IMR-90 (cell line): Measurements from ENCODE around the gene HDAC6. TPM values are rescaled to one million over a fixed set of nuclear protein-coding genes. Genes with fewer than 3 reads are reported as not detected.

ENCODE experiments used
- ATAC-seq: fragments of 200-7000 bp; cut with Tn5 transposase; 2 replicates; pipeline ENCODE4 v1.9.1; 2020; ENCODE audit warnings: low read depth, mild to moderate bottlenecking, moderate library complexity
- BruUV-seq: library from RNA; stranded (reverse); fragments of 400-500 nt; replicated peaks from 2 replicates; lab custom pipeline; 2021; lab: Mats Ljungman, UMichigan
- CTCF ChIA-PET: fragments of 300-600 bp; formaldehyde crosslinking; extraction: SDS; loops from one replicate; lab custom pipeline; 2021; ENCODE audit warnings: antibody characterized with exemption; lab: Yijun Ruan, JAX
- POLR2A ChIA-PET: fragments of 300-600 bp; sonication (Branson Sonifier 250); formaldehyde crosslinking; loops from one replicate; lab custom pipeline; 2022; ENCODE audit warnings: antibody characterized with exemption; ENCODE audit not compliant: unreplicated experiment; lab: Charles Lee
- DNase-seq: peaks from one replicate; pipeline ENCODE4 v3.0.0; 2013
- H2AFZ ChIP-seq: replicated peaks from 2 replicates; pipeline ENCODE3; 2013; ENCODE audit warnings: low read length, mild to moderate bottlenecking; ENCODE audit not compliant: poor library complexity
- H2AK5ac ChIP-seq: 2 replicates; pipeline ENCODE4 v1.6.1; 2013; ENCODE audit warnings: low read depth, low read length, inconsistent platforms
- H2AK9ac ChIP-seq: replicated peaks from 2 replicates; pipeline ENCODE3; 2013; ENCODE audit warnings: mild to moderate bottlenecking, low read depth, low read length, moderate library complexity; ENCODE audit not compliant: poor library complexity
- H2BK120ac ChIP-seq: 2 replicates; pipeline ENCODE4 v1.6.1; 2013; ENCODE audit warnings: low read depth, low read length, inconsistent platforms
- H2BK15ac ChIP-seq: 3 replicates; pipeline ENCODE4 v1.6.1; 2013; ENCODE audit warnings: low read depth, low read length, inconsistent platforms
- H2BK20ac ChIP-seq: 2 replicates; pipeline ENCODE4 v1.6.1; 2013; ENCODE audit warnings: low read depth, mild to moderate bottlenecking, inconsistent platforms, low read length, moderate library complexity
- H2BK5ac ChIP-seq: 2 replicates; pipeline ENCODE4 v1.6.1; 2013; ENCODE audit warnings: mild to moderate bottlenecking, low read depth, low read length, inconsistent platforms; ENCODE audit not compliant: poor library complexity, severe bottlenecking
- H3K14ac ChIP-seq: replicated peaks from 2 replicates; pipeline ENCODE4 v1.6.1; 2013; ENCODE audit warnings: low read depth, low read length, inconsistent platforms
- H3K18ac ChIP-seq: 2 replicates; pipeline ENCODE4 v1.6.1; 2013; ENCODE audit warnings: low read depth, low read length, control low read depth
- H3K23ac ChIP-seq: 2 replicates; pipeline ENCODE4 v1.6.1; 2013; ENCODE audit warnings: low read depth, low read length, inconsistent platforms
- H3K27ac ChIP-seq: 2 replicates; pipeline ENCODE4 v1.5.1; 2013; ENCODE audit warnings: mild to moderate bottlenecking, control low read depth, low read length; ENCODE audit not compliant: insufficient read depth
- H3K27me3 ChIP-seq: 2 replicates; pipeline ENCODE4 v1.6.1; 2013; ENCODE audit warnings: low read length; ENCODE audit not compliant: control insufficient read depth, insufficient read depth
- H3K36me3 ChIP-seq: 2 replicates; pipeline ENCODE4 v1.6.1; 2013; ENCODE audit warnings: low read length, mixed read lengths; ENCODE audit not compliant: control insufficient read depth, insufficient read depth
- H3K4ac ChIP-seq: 2 replicates; pipeline ENCODE4 v1.6.1; 2013; ENCODE audit warnings: low read depth, low read length, inconsistent platforms
- H3K4me1 ChIP-seq: 2 replicates; pipeline ENCODE4 v1.6.1; 2013; ENCODE audit warnings: low read length, mixed read lengths; ENCODE audit not compliant: control insufficient read depth, insufficient read depth
- H3K4me2 ChIP-seq: 2 replicates; pipeline ENCODE4 v1.6.1; 2013; ENCODE audit warnings: low read depth, mild to moderate bottlenecking, control low read depth, low read length, moderate library complexity
- H3K4me3 ChIP-seq: 2 replicates; pipeline ENCODE4 v1.5.1; 2013; ENCODE audit warnings: low read depth, mild to moderate bottlenecking, control low read depth, low read length, moderate library complexity; ENCODE audit not compliant: insufficient read depth
- H3K56ac ChIP-seq: 2 replicates; pipeline ENCODE4 v1.6.1; 2013; ENCODE audit warnings: low read length, inconsistent platforms; ENCODE audit not compliant: insufficient read depth; ENCODE audit errors: extremely low read depth
- H3K79me1 ChIP-seq, 2 experiments: 2 replicates each; pipeline ENCODE4 v1.6.1; 2013; ENCODE audit warnings: low read length in 2 of 2, inconsistent platforms in 1 of 2, low read depth in 1 of 2
- H3K9ac ChIP-seq: 2 replicates; pipeline ENCODE4 v1.6.1; 2013; ENCODE audit warnings: low read depth, low read length, control low read depth
- H3K9me1 ChIP-seq: 2 replicates; pipeline ENCODE4 v1.6.1; 2013; ENCODE audit warnings: low read length, inconsistent platforms; ENCODE audit not compliant: insufficient read depth
- H3K9me3 ChIP-seq: 2 replicates; pipeline ENCODE4 v1.6.1; 2013; ENCODE audit warnings: low read length; ENCODE audit not compliant: control insufficient read depth, insufficient read depth
- H4K20me1 ChIP-seq: 2 replicates; pipeline ENCODE4 v1.6.1; 2013; ENCODE audit warnings: low read length, inconsistent platforms; ENCODE audit not compliant: insufficient read depth
- H4K5ac ChIP-seq: 2 replicates; pipeline ENCODE4 v1.6.1; 2013; ENCODE audit warnings: mild to moderate bottlenecking, low read depth, low read length, control low read depth
- H4K8ac ChIP-seq, 2 experiments: 2 replicates each; pipeline ENCODE4 v1.6.1; 2013; ENCODE audit warnings: low read depth in 2 of 2, low read length in 2 of 2, control low read depth in 1 of 2, inconsistent platforms in 1 of 2
- H4K91ac ChIP-seq: 2 replicates; pipeline ENCODE4 v1.6.1; 2013; ENCODE audit warnings: low read depth, low read length, inconsistent platforms; ENCODE audit not compliant: insufficient read depth
- BHLHE40 ChIP-seq: fragments of 150-350 bp; IDR thresholded peaks from 2 replicates; pipeline ENCODE4 v1.6.1; 2016; ENCODE audit warnings: mild to moderate bottlenecking, low read depth, low read length
- CEBPB ChIP-seq: IDR thresholded peaks from 2 replicates; pipeline ENCODE4 v1.6.1; 2012; ENCODE audit warnings: low read depth, low read length, improper control_type of control experiment
- CHD1 ChIP-seq: IDR thresholded peaks from 2 replicates; pipeline ENCODE4 v1.6.1; 2012; ENCODE audit warnings: low read depth, low read length, improper control_type of control experiment
- CTCF ChIP-seq: conservative IDR thresholded peaks from 2 replicates; pipeline ENCODE4 v1.5.1; 2012; ENCODE audit warnings: mild to moderate bottlenecking, low read depth, low read length, improper control_type of control experiment
- ELK1 ChIP-seq: fragments of 150-350 bp; IDR thresholded peaks from 2 replicates; pipeline ENCODE4 v1.6.1; 2016; ENCODE audit warnings: low read depth, mild to moderate bottlenecking, low read length, moderate library complexity, borderline replicate concordance
- FOS ChIP-seq: fragments of 150-350 bp; IDR thresholded peaks from 2 replicates; pipeline ENCODE4 v1.6.1; 2016; ENCODE audit warnings: low read depth, low read length
- MAZ ChIP-seq: IDR thresholded peaks from 2 replicates; pipeline ENCODE4 v1.6.1; 2012; ENCODE audit warnings: low read depth, mild to moderate bottlenecking, low read length, improper control_type of control experiment, moderate library complexity, borderline replicate concordance
- MXI1 ChIP-seq: IDR thresholded peaks from 2 replicates; pipeline ENCODE4 v1.6.1; 2012; ENCODE audit warnings: low read depth, mild to moderate bottlenecking, low read length, moderate library complexity, borderline replicate concordance
- NFE2L2 ChIP-seq: fragments of 150-350 bp; IDR thresholded peaks from 2 replicates; pipeline ENCODE4 v1.6.1; 2016; ENCODE audit warnings: low read depth, mild to moderate bottlenecking, low read length
- POLR2A ChIP-seq: IDR thresholded peaks from 2 replicates; pipeline ENCODE4 v1.6.1; 2012; ENCODE audit warnings: mild to moderate bottlenecking, low read depth, low read length
- RAD21 ChIP-seq: IDR thresholded peaks from 2 replicates; pipeline ENCODE4 v1.6.1; 2012; ENCODE audit warnings: low read length, improper control_type of control experiment
- RFX5 ChIP-seq: IDR thresholded peaks from 2 replicates; pipeline ENCODE4 v1.8.0; 2012; ENCODE audit warnings: low read depth, mild to moderate bottlenecking, low read length, moderate library complexity
- SMC3 ChIP-seq: fragments of 150-350 bp; IDR thresholded peaks from 2 replicates; pipeline ENCODE4 v1.6.1; 2016; ENCODE audit warnings: low read depth, mild to moderate bottlenecking, antibody characterized with exemption, low read length, moderate library complexity
- WGBS, 2 experiments: methylation state at CpG; one replicate each; pipeline versions ENCODE4 v1.1.5 to v1.1.7; 2013; ENCODE audit warnings: missing lambda C conversion rate in 2 of 2; ENCODE audit not compliant: insufficient read length in 1 of 2; ENCODE audit errors: extremely low coverage in 2 of 2; 5-methylcytosine and 5-hydroxymethylcytosine counted together
- dilution Hi-C: fragments of 300-500 bp; cut with HindIII; formaldehyde crosslinking; loops from one replicate; pipeline ENCODE4 v1.14.3; 2018; ENCODE audit warnings: low sequenced_read_pairs; ENCODE audit not compliant: unreplicated experiment
- in situ Hi-C: fragments of 300-500 bp; cut with MboI; formaldehyde crosslinking; loops from 3 replicates; pipeline ENCODE4 v1.14.3; 2019; ENCODE audit warnings: low sequenced_read_pairs, inconsistent platforms, mixed read lengths
- intact Hi-C: fragments of 100-400 bp; cut with micrococcal nuclease; formaldehyde crosslinking; loops from 2 replicates; pipeline ENCODE4 v1.10.0; 2022
- polyA plus RNA-seq, 3 experiments: library from polyadenylated mRNA; depleted of rRNA; stranded (reverse); fragments of >200 nt; gene quantifications; 2 replicates each; pipeline ENCODE4 v1.2.3, GENCODE V29; 2012; ENCODE audit warnings: low replicate concordance in 1 of 3
- total RNA-seq: library from RNA; depleted of rRNA; stranded (reverse); fragments of >200 nt; gene quantifications from 2 replicates; pipeline ENCODE4 v1.2.3, GENCODE V29; 2012
- TF ChIP-seq, protein P1 (sequence below): fragments of 150-350 bp; IDR thresholded peaks from 2 replicates; pipeline ENCODE4 v1.6.1; 2017; ENCODE audit warnings: mild to moderate bottlenecking, antibody characterized with exemption, low read length, low read depth

Gene HDAC6
- total and polyA plus RNA-seq, 2 of the 4 experiments (the other 2 are of a cell fraction), result 16.8 to 26.3 TPM

GRCh38 chrX:48831909-48832291 lies 30.0 kb downstream of the HDAC6 start:
- ChIA-PET POLR2A (no interaction called here), CTCF (no interaction called here)
- Histone ChIP-seq H4K20me1 (no peaks in the 10 kb centered on the region), H3K4me3 (no peak overlapping the region), H2BK5ac (no peak overlapping the region), H2AK5ac (no peak overlapping the region), H3K18ac (no peak overlapping the region), H3K14ac (no peak overlapping the region), H3K4ac (no peak overlapping the region), H2BK20ac (no peak overlapping the region), H3K9me1 (no peaks in the 10 kb centered on the region), H3K27me3 (peaks cover 50% of the 10 kb centered on the region), H3K4me1 (no peaks in the 10 kb centered on the region), H3K9ac (no peak overlapping the region), H3K27ac (no peak overlapping the region), H3K56ac (no peak overlapping the region), H4K91ac (no peak overlapping the region), H4K5ac (no peak overlapping the region), H3K79me1 (no peaks in the 10 kb centered on the region), H3K4me2 (no peak overlapping the region), H2AK9ac (no peak overlapping the region), H2BK120ac (no peak overlapping the region), H3K9me3 (no peaks in the 10 kb centered on the region; the same call in 1 of the 2 replicates), H4K8ac (no peak overlapping the region), H3K23ac (no peak overlapping the region), H3K36me3 (no peaks in the 10 kb centered on the region), H2BK15ac (no peak overlapping the region), H2AFZ (no peak overlapping the region)
- TF ChIP-seq ELK1, result no peak
- TF ChIP-seq MXI1, result no peak
- no peak for TF ChIP-seq RAD21
- no peak for TF ChIP-seq RFX5
- no peak for TF ChIP-seq FOS
- no peak for TF ChIP-seq CTCF
- TF ChIP-seq POLR2A, result no peak
- TF ChIP-seq NFE2L2, result no peak
- no peak for TF ChIP-seq MAZ
- no peak for TF ChIP-seq BHLHE40
- no peak for TF ChIP-seq CHD1
- TF ChIP-seq CEBPB, result no peak
- TF ChIP-seq, protein P1, sequence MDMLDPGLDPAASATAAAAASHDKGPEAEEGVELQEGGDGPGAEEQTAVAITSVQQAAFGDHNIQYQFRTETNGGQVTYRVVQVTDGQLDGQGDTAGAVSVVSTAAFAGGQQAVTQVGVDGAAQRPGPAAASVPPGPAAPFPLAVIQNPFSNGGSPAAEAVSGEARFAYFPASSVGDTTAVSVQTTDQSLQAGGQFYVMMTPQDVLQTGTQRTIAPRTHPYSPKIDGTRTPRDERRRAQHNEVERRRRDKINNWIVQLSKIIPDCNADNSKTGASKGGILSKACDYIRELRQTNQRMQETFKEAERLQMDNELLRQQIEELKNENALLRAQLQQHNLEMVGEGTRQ, result no peak
- TF ChIP-seq SMC3, result no peak
- dilution Hi-C loops, result no loop called here
- intact Hi-C loops, result no loop called here
- DNase-seq, result no peak
- in situ Hi-C loops, result no loop called here
- BruUV-seq, result no TSS peak
- ATAC-seq, result no peak
- 23% methylated on average over 19 of the region's 57 CpGs; no CpG with 5 or more reads in 1 of the 2 experiments for WGBS, 2 experiments
